ENCODE data around the gene LRPAP1.

- TF ChIP-seq POLR2A (IDR thresholded peaks at IDR 0.05; ENCODE audit: low read length) (no peak), GATA1 (IDR thresholded peaks at IDR 0.05; ENCODE audit: low read depth, low read length) (no peak)
Measured at GRCh38 chr4:3501825-3502425, 30.3 kb downstream of the LRPAP1 start.
